ENCODE results near the gene KLHL12. TPM values are rescaled to one million over a fixed set of nuclear protein-coding genes. Genes with fewer than 3 reads are reported as not detected.

The KLHL12 gene
- total RNA-seq, 1 experiment from 2014 or later: 33.8 TPM

DNA sequence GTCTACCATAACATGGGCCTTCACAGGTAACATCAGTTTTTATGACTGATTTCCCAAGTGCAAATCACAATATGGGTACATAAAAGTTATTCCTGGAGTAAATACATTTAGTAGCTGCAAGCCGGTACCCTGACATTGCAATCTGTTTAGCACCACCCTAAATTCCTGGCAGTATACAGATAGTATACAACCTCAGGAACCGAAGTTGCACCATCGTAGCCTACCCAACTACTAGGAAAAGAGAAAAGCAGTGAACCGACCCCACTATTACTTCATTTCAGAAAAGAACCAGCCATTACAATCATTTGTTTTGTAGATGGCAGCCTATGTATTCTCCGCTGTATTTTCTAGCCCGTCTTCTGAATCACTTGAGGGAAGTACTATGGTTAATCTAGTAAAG is 29.9 kb upstream of the KLHL12 start (continued):
- TF ChIP-seq, protein P1, sequence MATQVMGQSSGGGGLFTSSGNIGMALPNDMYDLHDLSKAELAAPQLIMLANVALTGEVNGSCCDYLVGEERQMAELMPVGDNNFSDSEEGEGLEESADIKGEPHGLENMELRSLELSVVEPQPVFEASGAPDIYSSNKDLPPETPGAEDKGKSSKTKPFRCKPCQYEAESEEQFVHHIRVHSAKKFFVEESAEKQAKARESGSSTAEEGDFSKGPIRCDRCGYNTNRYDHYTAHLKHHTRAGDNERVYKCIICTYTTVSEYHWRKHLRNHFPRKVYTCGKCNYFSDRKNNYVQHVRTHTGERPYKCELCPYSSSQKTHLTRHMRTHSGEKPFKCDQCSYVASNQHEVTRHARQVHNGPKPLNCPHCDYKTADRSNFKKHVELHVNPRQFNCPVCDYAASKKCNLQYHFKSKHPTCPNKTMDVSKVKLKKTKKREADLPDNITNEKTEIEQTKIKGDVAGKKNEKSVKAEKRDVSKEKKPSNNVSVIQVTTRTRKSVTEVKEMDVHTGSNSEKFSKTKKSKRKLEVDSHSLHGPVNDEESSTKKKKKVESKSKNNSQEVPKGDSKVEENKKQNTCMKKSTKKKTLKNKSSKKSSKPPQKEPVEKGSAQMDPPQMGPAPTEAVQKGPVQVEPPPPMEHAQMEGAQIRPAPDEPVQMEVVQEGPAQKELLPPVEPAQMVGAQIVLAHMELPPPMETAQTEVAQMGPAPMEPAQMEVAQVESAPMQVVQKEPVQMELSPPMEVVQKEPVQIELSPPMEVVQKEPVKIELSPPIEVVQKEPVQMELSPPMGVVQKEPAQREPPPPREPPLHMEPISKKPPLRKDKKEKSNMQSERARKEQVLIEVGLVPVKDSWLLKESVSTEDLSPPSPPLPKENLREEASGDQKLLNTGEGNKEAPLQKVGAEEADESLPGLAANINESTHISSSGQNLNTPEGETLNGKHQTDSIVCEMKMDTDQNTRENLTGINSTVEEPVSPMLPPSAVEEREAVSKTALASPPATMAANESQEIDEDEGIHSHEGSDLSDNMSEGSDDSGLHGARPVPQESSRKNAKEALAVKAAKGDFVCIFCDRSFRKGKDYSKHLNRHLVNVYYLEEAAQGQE (IDR thresholded peaks at IDR 0.05; ENCODE audit: low read depth): no peak
- TF ChIP-seq EGR1 (IDR thresholded peaks at IDR 0.05; ENCODE audit: low read depth) (no peak), EZH2 (IDR thresholded peaks at IDR 0.05) (no peak), JUND (IDR thresholded peaks at IDR 0.05) (no peak), ZFX (IDR thresholded peaks at IDR 0.05) (no peak), FOSL1 (IDR thresholded peaks at IDR 0.05; ENCODE audit: low read depth) (no peak), ZNF274 (IDR thresholded peaks at IDR 0.05; ENCODE audit: low read depth, low read length) (no peak), RAD21 (IDR thresholded peaks at IDR 0.05; ENCODE audit: low read depth) (no peak), SP1 (IDR thresholded peaks at IDR 0.05; ENCODE audit: low read depth) (no peak), CEBPB (IDR thresholded peaks at IDR 0.05; ENCODE audit: low read depth) (no peak), CBX3 (IDR thresholded peaks at IDR 0.05; ENCODE audit: low read depth) (no peak), YY1 (IDR thresholded peaks at IDR 0.05; ENCODE audit: extremely low read depth, insufficient replicate concordance, low read depth, low read length) (no peak), SIN3A (IDR thresholded peaks at IDR 0.05; ENCODE audit: low read depth) (no peak), POLR2A (IDR thresholded peaks at IDR 0.05; ENCODE audit: borderline replicate concordance, extremely low read depth, insufficient read depth, insufficient read length) (no peak), SRF (IDR thresholded peaks at IDR 0.05; ENCODE audit: low read depth) (no peak), TCF7L2 (IDR thresholded peaks at IDR 0.05; ENCODE audit: borderline replicate concordance, extremely low read depth, insufficient read depth, insufficient read length) (no peak)
- TF ChIP-seq, protein P2, sequence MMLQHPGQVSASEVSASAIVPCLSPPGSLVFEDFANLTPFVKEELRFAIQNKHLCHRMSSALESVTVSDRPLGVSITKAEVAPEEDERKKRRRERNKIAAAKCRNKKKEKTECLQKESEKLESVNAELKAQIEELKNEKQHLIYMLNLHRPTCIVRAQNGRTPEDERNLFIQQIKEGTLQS (IDR thresholded peaks at IDR 0.05): no peak
